Ovary (tissue), 3 donors: ENCODE data around the gene SORBS1.

ENCODE experiments used
- EP300 ChIP-seq: sonication (generic); formaldehyde crosslinking; IDR thresholded peaks from one replicate; pipeline ENCODE4 v1.6.1; 2017; ENCODE audit warnings: antibody characterized with exemption
- POLR2A ChIP-seq: fragments of 450-650 bp; IDR thresholded peaks from one replicate; pipeline ENCODE4 v1.6.1; 2017; ENCODE audit warnings: antibody characterized with exemption, mild to moderate bottlenecking, moderate library complexity
- TF ChIP-seq, protein P1 (sequence below), 3 donors: fragments of 450-650 bp in 2 of 3; fragments of 200-600 bp in 1 of 3; IDR thresholded peaks; one replicate each; pipeline versions ENCODE4 v1.5.1 to v1.8.0; 2016 to 2022; ENCODE audit warnings: antibody characterized with exemption in 3 of 3, mild to moderate bottlenecking in 1 of 3
- donor health status: DM: no; HTN: no; CAD: no.

DNA sequence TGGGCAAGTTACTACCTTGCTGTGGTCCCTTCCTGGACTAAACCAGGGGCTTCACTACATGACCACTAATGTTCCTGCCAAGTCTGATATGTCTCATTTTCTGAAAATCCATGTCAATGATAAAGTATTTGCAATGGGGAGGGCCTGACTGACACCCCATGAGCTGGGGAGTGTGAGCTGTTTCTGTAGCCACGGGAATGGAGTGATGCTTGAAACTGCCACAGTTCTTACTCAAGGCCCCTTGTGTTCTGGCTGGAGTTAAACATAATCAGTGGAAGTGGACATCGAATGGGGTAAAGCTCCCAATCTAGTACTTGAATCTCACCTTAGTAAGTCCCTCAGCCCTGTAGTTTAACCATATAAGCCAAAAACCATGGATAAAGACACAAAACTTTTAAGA, 208.5 kb downstream of the SORBS1 start:
- TF ChIP-seq, protein P1, sequence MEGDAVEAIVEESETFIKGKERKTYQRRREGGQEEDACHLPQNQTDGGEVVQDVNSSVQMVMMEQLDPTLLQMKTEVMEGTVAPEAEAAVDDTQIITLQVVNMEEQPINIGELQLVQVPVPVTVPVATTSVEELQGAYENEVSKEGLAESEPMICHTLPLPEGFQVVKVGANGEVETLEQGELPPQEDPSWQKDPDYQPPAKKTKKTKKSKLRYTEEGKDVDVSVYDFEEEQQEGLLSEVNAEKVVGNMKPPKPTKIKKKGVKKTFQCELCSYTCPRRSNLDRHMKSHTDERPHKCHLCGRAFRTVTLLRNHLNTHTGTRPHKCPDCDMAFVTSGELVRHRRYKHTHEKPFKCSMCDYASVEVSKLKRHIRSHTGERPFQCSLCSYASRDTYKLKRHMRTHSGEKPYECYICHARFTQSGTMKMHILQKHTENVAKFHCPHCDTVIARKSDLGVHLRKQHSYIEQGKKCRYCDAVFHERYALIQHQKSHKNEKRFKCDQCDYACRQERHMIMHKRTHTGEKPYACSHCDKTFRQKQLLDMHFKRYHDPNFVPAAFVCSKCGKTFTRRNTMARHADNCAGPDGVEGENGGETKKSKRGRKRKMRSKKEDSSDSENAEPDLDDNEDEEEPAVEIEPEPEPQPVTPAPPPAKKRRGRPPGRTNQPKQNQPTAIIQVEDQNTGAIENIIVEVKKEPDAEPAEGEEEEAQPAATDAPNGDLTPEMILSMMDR (IDR thresholded peaks at IDR 0.05): no peak
- no peak for TF ChIP-seq POLR2A
- TF ChIP-seq EP300: no peak
